ENCODE results near the gene CASQ1. TPM values are rescaled to one million over a fixed set of nuclear protein-coding genes. Genes with fewer than 3 reads are reported as not detected.
A peak's percentile ranks its signal among the peaks of the same experiment; 100 is the strongest.

CASQ1 gene
- total and polyA plus RNA-seq, 9 of the 15 experiments (the other 6 are each of a cell fraction or from before 2014, with no cell fraction given): not detected

DNA sequence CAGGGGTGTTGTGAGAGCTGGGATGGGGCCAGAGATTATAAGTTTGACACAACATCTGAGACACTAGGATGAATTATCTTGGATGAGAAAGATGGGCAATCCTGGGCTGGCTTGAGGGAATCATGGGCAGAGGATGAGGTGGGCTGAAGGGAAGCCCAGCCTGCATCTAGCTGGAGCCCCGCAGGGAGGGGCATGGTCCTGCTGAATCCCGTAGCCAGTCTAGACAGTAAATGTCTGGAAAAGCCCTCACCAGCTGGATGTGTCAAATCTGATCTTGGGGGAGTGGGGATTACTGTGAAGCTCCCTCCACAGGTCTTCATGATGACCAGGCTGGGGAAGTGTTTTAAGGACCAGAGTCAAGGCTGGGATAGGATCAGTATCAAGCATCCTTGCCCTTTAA is 3.6 kb upstream of the CASQ1 start (continued):
- TF ChIP-seq GTF2A2 (tag; IDR thresholded peaks at IDR 0.05) (no peak), MEF2D (tag; conservative IDR thresholded peaks at IDR 0.05; ENCODE audit: low read depth) (no peak), MCM7 (IDR thresholded peaks at IDR 0.05) (no peak), KLF1 (tag; IDR thresholded peaks at IDR 0.05) (no peak), TCFL5 (CRISPR knock-in tag; conservative IDR thresholded peaks at IDR 0.05) (no peak)
- TF ChIP-seq, protein P1, sequence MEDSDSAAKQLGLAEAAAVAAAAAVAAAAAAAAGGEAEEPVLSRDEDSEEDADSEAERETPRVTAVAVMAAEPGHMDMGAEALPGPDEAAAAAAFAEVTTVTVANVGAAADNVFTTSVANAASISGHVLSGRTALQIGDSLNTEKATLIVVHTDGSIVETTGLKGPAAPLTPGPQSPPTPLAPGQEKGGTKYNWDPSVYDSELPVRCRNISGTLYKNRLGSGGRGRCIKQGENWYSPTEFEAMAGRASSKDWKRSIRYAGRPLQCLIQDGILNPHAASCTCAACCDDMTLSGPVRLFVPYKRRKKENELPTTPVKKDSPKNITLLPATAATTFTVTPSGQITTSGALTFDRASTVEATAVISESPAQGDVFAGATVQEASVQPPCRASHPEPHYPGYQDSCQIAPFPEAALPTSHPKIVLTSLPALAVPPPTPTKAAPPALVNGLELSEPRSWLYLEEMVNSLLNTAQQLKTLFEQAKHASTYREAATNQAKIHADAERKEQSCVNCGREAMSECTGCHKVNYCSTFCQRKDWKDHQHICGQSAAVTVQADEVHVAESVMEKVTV (CRISPR knock-in tag; IDR thresholded peaks at IDR 0.05): no peak

- 8% methylated on average over 5 of the region's 7 CpGs for WGBS (ENCODE audit: insufficient coverage, low coverage, missing lambda C conversion rate)
- ChIA-PET CTCF (ENCODE audit: low intra/inter-chr PET ratio) (no interaction called here), POLR2A (interaction anchor here (0.5 kb wide), 1 partner anchor 10 kb away, joined by 4 read pairs; no protein-coding TSS in a partner anchor)
- H3K27ac ChIP-seq (ENCODE audit: extremely low read depth, low read depth, low read length): no peak overlapping the region
- intact Hi-C loops (cut with micrococcal nuclease) (no loop called here), in situ Hi-C loops (cut with MboI) (no loop called here)
- ATAC-seq: peak; percentile 23; the same call in 2 of the 3 replicates
- H2AFZ ChIP-seq (ENCODE audit: low read depth, low read length): no peak overlapping the region
- H3K9me1 ChIP-seq (ENCODE audit: control insufficient read depth, insufficient read depth, low read length): no peaks in the 10 kb centered on the region
- H4K20me1 ChIP-seq (replicated peaks; ENCODE audit: control insufficient read depth, insufficient read depth, low read length): no peaks in the 10 kb centered on the region
- no peaks in the 10 kb centered on the region for H3K79me2 ChIP-seq (ENCODE audit: control insufficient read depth, insufficient read depth, low read length)
- H3K27me3 ChIP-seq (ENCODE audit: control insufficient read depth in 2 of 2, insufficient read depth in 2 of 2, low read length in 2 of 2): peaks cover 27 to 54% of the 10 kb centered on the region in 2 experiments; a peak in 4 of 5 replicates
- no peaks in the 10 kb centered on the region for H3K9me3 ChIP-seq (replicated peaks; ENCODE audit: control insufficient read depth, insufficient read depth, low read depth, low read length)
- no peak for DNase-seq (ENCODE audit: extremely low read depth in 1 of 4, low spot score in 3 of 4)
- TF ChIP-seq, protein P2, sequence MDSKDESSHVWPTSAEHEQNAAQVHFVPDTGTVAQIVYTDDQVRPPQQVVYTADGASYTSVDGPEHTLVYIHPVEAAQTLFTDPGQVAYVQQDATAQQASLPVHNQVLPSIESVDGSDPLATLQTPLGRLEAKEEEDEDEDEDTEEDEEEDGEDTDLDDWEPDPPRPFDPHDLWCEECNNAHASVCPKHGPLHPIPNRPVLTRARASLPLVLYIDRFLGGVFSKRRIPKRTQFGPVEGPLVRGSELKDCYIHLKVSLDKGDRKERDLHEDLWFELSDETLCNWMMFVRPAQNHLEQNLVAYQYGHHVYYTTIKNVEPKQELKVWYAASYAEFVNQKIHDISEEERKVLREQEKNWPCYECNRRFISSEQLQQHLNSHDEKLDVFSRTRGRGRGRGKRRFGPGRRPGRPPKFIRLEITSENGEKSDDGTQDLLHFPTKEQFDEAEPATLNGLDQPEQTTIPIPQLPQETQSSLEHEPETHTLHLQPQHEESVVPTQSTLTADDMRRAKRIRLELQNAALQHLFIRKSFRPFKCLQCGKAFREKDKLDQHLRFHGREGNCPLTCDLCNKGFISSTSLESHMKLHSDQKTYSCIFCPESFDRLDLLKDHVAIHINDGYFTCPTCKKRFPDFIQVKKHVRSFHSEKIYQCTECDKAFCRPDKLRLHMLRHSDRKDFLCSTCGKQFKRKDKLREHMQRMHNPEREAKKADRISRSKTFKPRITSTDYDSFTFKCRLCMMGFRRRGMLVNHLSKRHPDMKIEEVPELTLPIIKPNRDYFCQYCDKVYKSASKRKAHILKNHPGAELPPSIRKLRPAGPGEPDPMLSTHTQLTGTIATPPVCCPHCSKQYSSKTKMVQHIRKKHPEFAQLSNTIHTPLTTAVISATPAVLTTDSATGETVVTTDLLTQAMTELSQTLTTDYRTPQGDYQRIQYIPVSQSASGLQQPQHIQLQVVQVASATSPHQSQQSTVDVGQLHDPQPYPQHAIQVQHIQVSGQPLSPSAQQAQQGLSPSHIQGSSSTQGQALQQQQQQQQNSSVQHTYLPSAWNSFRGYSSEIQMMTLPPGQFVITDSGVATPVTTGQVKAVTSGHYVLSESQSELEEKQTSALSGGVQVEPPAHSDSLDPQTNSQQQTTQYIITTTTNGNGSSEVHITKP (IDR thresholded peaks at IDR 0.05; ENCODE audit: partially characterized antibody): peak; percentile 81
- TF ChIP-seq ETS2 (tag; IDR thresholded peaks at IDR 0.05; ENCODE audit: borderline replicate concordance, poor library complexity, severe bottlenecking) (no peak), TCFL5 (CRISPR knock-in tag; conservative IDR thresholded peaks at IDR 0.05) (no peak), EHMT2 (IDR thresholded peaks at IDR 0.05) (no peak), NELFE (IDR thresholded peaks at IDR 0.05; ENCODE audit: insufficient read depth, insufficient read length) (no peak), RCOR1 (IDR thresholded peaks at IDR 0.05; ENCODE audit: borderline replicate concordance in 1 of 2, low read depth in 2 of 2, low read length in 2 of 2) (no peak)
- no peak overlapping the region for H3K4me3 ChIP-seq
- BruUV-seq (replicated peaks): no TSS peak
- H3K4me2 ChIP-seq (ENCODE audit: insufficient read depth, low read length): no peak overlapping the region
- no peaks in the 10 kb centered on the region for H3K36me3 ChIP-seq (ENCODE audit: control insufficient read depth, insufficient read depth, low read length)
- no peak for FAIRE-seq
- H3K9ac ChIP-seq (ENCODE audit: insufficient read depth in 1 of 2, low read depth in 2 of 2, low read length in 2 of 2): no peak overlapping the region
- H3K4me1 ChIP-seq (replicated peaks in 1 of 2; ENCODE audit: control insufficient read depth in 2 of 2, insufficient read depth in 2 of 2, low read length in 2 of 2): no peaks in the 10 kb centered on the region
These were observed 3.0 kb upstream of the CASQ1 start for GRCh38 chr1:160187407-160187806.

Data from K562 (cell line).